NCI-H2029 treated with DMSO at 0.1 percent for 48 hours (cell line): ENCODE results near the gene TBX5.

Experiments used
- DNase-seq: peaks from one replicate; lab custom pipeline; 2025; lab: John Stamatoyannopoulos, UW

TBX5 gene

DNA sequence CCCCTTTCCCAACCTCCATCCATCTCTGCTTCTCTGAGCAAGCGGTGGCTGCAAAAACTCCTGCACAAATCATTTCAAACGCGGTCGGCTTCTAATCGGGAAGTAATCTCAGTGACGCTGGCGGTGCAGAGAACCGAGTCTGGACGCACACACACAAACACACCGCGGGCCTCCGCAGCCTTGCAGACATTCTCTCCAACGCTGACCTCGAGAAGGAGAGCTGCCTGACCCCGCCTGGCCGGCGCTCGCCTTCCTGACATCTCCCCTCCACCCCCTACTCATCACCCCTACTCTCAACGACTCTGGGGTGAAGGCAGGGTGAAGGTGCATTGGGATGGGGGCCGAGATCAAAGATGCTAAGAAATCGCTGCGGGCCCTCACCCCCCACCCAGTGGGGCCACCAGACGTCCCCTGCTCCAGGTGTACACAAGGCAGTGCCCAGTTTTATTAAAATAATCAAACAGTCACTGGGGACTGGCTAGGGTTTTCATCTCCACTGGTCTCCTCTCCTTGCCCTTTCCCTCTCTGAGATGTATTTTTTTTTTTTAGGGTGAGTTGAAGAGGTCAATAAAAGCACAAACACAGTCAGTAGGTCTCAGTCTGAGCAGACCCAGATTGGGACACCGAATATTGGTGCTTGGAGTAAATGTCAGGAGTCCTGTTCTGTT is 506 bp upstream of the TBX5 start:
- DNase-seq: no peak

DNA sequence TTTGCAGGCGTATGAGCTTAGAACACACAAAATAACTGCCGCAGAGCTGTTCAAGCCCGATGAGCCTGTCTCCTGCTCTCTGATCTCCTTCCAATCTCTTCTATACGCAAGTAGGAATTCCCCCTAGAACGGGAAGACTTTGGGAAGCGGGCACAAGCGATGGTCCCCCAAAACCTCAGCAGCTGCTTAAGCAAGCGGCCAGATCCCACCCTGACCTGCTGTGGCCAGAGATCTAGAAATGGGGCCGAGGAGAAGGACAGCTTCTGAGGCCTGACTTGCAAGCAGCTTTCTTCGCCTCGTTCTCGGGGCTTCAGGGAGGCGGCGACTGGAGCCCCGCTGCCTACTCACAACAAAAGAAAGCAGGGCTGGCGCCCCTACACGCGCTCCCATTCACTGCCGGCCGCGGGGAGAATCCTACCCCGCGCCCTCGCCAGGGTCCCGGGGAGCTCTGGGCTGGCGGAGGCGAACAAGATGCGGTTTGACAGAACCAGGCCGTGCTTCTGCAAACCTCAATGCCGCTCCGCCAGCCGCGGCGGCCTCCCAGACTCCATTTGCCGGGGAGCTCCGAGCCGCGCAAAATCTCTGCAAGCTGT is 922 bp downstream of the TBX5 start:
- DNase-seq: no peak

DNA sequence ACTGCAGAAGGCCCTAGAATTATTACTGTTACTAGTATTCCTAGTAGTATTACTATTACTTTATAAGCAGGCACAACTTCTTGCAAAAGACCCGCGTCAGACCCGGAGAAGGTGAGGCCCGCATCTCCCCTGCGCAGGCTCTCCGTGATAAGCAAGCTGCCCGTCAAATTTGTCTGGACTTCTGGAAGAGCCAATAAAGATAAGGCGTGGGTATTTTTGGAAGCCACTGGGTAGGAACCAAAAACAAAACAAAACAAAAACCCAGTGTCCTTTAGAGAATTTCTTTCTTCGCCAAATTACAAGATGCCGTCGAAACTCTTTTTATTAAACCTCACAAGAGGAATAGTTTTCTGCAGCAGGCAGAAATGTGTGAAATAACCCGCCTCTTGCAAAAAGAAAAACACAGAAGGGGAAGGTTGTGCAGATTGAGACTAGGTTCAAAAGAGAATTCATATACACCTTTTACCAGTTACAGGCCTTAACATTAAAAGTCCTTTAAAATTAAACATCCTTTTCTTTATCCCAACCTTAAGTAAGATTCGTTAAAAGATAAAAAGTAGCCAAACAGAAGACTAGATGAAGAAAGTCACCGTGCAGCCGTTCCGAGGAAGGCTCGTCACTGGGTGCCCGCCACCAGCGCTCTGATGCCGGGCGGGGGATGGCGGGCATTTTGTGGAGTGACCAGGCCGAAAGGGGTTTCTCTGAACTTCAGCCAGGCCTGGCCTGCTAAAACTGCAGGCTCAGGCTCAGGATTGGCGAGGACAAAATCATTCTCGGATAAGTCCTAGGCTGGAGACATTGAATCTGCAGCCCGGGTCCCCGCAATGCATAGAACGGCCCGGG is 1.6 kb downstream of the TBX5 start:
- no peak for DNase-seq

DNA sequence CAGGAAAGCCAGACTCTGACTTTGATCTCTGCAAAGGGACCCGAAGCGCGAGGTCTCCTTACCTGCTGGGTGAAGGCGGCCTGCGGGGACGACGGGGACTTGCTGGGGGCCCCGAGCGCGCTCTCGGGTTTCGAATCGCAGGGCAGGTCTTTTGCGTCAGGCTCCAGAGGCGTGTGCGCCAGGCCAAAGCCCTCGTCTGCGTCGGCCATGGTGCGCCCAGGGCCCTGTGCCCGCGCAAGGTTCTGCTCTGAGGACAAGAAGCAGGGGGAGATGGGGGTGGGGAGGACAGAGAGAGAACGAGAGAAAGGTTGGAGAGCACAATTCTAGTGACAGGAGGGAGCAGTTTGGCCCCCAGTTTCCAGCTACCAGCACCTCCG is 2.3 kb downstream of the TBX5 start:
- DNase-seq: no peak

DNA sequence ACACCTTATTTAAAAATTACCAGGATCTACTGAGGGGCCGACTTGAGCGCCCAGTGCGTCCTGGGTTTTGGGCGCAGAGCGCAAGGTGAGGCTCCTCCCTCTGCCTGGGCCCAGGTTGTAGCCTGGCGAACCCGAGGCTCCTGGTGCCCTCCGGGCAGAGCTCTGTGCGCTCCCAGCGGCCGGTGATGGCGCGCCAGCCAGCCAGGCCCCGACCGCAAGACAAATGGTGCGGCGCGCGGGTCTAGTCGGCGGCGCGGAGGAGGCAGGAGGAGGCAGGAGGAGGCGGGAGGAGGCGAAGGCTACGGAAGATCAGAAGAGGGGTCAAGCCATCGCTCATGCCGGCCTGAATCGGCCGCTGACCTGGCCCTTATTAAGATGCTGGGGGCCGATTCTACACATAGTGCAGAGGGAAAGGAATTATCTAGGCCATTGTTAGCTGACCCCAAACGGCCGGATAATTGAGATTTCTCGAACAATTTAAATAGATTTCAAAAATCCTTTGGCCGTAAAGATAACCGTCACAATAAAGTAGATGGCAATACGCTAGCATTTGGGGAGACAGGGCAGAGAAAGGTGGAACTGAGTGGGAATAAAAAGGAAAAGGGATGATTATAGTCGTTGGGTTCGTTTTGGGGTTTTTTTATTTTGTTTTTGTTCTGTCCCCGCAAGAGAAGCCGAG is 2.8 kb downstream of the TBX5 start:
- DNase-seq: no peak

DNA sequence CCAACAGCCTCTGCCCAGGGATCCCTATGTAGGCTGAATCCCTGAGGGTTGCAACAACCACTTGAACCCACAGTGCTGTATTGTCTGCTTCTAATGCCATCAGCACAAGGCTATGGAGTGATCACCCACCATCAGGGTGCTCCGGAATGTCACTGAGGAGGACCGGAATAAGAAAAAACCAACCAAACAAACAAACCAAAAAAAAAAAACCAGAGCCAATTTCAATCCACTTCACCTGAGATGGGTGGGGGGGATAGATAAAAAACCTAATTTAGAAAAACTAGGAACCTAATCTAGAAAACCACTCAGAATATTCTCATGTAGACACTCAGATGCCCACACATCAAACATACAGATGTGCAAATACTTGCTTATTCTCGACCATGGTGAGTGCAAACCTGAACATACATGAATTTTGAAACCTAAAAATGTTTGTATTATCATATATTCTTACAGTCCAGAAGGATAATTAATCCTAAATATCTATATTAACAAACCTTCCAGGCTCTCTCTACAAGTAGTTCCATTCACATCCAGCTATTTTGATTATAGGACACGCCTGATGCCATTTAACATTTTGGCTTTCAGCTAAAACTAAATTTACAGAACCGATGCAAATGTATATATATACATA is 3.7 kb downstream of the TBX5 start:
- no peak for DNase-seq

DNA sequence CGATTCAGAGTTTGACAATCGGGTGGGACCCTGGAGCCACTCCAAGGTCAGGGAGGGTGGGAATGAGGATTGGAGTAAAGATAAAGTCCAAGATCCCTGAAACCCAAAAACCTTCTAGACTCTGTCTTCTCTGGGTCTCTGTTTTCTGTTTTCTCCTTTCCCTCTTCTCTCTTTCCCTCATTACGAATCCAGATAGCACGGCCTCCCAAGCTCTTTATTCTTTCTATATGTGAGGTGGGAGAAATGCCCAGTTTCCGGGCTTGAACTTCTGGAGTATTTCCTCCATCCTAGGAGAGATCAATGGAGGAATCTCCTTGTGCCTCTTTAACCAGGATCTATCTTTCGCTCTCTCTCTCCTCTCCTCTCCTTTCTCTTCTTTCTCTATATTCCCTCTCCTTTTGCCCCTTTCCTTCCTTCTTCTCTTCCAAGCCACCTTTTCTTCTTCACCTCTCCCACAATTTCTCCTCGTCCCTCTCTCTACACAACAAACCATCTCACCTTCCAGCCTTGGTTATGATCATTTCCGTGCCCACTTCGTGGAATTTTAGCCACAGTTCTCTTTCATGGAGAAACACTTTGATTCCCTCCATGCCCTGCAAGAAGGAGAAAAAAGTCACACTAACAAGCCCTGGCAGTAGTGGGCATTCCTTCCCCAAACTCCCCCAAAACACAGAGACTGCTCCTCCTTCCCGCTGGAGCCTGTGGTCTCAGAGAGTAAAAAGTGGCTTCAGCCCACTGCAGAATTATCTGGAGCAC is 4.4 kb downstream of the TBX5 start:
- DNase-seq: no peak

DNA sequence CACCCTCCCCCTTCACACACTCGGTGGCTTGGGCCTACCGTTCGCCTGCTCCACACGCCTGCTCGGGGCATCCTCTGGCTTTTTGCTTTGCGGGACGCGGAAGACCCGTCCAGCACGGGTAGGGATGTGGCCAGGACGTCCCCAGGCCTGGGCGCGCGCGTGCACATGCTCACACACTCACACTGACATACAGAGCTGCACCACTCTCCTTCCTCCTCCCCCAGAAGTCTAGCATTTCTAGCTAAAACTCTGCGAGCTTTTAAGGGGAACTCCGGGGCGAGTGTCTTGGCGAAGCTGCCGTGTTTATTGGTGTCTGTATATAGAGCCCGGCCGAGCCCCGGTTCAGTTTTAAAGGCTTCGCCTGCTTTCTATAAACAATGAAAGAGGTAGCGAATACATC is 5.0 kb downstream of the TBX5 start:
- DNase-seq: no peak

DNA sequence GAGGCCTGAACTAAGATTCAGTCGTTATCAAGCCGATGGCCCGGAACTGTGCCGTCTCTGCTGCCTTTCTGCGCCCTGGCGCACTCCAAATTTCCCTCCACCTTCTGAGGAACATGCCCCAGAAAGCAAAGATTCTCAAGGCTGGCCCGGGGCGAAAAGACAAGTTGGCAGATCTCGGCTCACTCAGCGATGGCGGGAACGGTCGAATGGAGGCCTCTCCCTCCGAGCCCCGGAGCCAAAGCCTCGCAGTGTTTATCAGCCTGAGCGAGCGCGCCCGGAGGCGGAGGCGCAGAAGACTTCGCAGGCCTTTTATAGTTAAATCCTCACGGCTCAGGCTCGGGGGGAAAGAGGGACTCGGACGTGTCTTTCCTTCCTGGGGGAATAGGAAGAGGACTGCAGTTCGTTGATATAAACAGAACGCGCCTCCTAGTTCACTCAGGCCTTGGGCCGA is 5.6 kb downstream of the TBX5 start:
- DNase-seq: no peak

DNA sequence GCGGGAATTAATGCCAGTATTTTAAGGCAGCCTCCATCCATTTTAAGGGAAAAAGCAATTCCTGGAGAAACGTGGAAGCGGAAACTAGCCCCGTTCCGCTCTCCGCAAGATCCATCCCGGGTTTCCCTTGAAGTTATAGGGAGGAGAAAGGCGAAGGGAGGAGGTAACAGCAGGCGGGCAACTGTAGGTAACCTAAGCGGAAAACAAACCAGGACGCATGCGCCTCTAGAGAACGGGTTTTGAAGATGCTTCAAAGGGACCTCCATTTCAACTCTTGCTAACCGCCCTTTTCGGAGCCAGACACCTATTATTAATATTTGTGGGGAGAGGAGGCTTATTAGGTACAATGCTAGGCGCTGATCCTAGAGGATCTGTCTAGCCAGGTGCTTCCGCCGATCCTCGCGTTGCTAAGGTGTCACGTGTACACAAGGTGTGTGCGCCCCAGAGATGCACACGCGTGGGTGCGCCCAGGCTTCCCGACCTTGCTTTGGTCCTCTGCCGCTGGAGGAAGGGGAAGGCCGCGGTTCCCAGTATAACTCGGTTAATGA is 6.2 kb downstream of the TBX5 start:
- no peak for DNase-seq

DNA sequence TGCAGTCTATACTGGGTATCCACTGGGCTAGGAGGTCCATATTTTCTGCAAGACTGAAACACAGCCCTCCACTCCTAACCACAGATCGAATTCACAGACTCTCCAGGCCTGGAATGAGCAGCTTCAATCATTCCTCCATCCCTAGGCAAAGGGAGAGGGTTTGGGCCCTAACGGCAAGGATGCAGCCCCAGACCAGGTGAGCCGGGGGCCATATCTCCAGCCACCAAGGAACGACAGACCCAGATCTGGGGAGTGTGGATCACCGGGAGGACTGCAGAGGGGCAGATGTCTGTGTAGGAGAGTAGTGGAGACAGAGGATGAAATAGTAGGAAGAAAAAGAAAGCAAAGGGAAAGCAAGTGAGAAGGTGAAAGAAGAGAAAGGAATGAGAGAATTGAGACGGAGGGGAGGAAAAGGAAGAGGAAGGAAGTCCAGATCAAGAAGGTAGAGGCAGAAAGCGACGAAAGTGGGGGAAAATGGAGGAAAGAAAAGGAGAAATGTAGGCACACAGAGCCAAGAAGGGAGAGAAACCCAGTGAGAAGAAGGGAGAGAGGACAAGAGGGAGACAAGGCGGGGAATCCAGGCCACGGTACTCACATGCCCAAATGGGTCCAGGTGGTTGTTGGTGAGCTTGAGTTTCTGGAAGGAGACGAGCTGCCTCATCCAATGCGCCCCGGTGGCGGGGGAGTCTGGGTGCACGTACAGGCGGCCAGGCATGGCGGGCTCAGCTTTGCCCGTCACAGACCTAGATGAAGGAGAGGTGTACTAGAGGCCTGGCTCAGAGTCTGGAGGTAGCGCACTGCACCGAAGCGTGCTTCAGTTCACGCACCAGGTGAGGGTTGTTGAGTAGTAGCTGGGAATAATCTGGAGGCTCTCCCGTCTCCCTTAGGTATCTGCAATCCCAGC is 7.7 kb downstream of the TBX5 start:
- no peak for DNase-seq

DNA sequence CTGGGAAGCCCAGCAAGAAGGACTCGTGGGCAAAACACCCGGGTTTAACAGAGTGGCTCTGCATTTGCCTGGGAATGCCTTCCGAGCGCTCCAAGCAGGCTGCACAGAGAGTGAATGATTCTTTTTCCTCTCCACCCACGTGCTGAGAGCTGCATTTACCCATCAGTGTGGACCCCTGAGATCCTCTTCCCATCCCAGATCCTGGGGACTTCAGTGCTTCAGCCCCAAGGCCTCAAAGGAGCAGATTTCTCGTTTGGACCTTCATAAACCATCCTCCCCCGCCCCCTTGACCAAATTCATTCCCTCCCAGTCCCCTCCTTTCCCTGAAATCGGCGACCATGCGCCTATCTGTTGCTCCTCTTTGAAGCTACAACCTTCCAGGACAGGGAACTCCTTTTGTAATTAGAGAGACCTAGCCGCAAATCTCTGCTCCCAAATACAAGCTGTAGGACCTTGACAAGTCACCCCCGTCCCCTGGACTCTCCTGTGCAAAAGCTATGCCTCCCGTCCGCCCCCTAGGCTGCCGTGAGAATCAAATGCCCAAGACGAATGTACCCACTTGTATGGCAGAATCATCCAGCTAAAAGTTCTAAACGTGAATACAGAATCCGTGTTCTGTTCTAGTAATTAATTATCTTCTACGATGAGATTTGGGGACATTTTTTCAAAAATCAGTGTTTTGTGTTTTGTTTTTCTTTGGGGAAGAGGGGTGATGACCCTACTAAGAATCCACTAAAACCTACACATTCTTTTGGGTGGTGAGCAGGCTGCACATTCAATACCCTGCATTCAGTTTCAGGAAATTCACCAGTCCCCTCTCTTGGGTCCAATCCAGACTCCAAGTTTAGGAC is 8.8 kb downstream of the TBX5 start:
- no peak for DNase-seq

DNA sequence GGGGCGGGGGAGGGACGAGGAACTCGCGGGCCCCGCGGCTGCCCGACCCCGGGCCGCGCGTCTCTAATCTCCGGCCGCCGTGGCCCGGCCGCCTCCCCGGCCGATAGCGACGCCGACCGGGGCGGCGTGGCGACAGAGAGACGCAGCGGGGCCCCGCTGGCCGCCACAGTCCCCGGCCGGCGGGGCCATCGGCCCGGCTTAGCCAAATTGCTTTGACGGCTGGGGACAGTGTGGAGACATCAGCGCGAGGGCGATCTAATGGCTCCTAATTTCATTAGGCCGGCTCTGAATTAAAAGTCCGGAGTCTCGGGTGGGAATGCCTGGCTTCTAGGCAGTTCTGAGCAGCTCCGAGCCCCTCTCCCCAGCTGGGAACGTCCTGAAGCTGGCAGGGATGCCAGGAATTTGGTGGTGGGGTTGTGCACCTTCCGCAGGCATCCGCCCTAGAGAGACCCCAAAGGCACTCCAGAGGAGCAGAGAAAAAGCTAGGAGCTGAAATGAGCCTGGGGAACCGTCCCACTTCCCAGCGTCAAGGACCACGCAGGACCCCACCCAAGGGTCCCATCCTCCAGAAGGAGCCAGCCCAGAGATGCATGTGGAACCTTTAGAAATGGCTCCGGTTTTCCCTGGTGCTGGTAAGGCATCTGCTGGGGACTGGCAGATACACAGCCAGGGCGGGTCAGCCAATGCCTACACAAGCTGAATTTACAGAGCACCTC is 9.6 kb downstream of the TBX5 start:
- DNase-seq: no peak

DNA sequence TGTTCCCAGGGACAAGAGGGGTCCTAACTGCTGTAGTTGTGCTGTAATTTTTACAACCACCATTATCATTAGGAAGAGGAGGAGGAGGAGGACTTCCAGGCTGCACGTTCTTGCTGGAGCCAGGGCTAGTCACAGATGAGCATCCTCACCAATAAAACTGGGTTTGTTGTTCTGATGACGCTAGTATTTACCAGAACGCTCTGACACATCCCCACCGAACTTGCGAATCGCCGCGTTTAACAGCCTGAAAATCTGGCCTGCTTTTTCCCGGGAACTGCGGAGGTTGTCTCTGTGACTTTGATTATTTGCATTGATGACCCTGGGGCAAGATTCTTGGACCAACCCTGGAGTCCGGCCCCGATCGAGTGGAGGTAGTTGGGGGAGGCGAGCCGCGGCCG is 10.2 kb downstream of the TBX5 start:
- no peak for DNase-seq

DNA sequence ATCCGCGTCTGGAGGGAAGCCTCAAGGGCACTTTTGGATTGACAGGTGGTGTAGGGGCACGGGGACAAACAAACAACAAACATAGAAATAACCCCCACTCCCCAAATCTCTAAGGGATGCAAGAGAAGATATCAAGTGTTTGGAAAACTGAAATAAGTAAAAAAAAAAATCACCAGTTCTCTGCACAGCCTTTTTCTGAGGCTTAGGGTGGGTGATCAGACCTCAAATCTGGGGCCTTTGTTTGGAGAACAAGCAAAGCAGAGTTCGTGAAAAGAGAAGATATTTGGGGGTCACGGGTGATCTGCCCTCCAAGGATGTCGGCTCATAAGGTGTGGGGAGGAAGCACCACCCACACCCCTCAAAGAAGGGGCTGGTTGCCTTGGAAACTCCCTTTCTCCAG is 10.7 kb downstream of the TBX5 start:
- DNase-seq: no peak

DNA sequence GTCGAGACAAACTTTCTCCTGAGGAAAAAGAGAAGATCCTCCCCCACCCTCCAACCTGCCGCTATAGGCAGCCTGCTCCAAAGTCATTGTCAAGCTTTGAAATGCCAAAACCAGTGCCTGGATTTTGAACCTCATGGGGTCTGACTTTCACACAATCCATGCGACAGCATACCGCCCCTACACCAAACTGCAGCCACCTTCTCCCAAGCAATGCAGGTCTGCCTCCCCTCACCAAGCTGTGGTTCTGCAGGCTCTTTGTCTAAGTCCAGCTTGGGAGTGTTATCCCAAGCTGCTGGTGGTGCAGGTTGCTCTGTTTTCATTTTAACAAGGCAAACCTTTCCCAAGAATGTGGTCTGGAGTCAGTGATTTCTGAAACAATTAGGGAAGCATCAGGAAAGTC is 12.4 kb downstream of the TBX5 start:
- DNase-seq: no peak

DNA sequence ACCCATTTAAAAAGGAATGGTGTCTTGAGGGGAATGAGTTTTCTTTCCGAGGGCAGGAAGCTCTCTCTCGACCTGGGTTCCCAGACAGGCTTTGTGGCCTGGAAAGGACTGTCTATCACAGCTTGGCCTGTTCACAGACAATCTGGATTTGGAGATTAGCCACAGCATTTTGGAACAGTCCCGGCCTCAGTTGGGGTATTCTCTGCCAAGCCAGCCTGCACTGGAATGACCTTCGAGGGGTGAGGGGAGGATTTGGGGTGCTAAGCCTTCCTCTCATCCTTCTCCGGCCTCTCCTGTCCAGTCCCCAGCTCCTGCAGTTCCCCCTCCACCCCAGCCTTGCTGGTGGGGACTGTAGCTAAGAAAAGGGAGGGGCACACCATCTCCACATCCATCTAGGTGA is 13.0 kb downstream of the TBX5 start:
- no peak for DNase-seq

DNA sequence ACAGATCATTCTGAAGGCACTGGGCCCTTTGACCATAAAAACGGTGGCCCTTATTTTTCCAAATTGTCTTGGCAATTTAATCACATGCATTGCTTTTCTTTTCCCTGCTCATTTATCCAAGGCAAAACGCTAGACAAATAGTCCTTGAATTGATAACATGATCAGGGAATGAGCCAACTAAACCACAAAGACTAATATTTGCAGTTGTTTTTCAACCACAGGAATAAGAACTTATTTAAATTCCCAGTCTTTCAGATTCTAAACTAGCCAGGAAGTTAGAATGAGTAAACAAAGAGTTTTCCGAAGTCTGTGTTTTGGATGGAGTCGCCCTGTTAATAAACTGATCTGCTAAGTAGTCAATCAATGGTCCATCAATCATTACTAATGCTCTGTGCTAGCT is 14.9 kb downstream of the TBX5 start:
- no peak for DNase-seq

DNA sequence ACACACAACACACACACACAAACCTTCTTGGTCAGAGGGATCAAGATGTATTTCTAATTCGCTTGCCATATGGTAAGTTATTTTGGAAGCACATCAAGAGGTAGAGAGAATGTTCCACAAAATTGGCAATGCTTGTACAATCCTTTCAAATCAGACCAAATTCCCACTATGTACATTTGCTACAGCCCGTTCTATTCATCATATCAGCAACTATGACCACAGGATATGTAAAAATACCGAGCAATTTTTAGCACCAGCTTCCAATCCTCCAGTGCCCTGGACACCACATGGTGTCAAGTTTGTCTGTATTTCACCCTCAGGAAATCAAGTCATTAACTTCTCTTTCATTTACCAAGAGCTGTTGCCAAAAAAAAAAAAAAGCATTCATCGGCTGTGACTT is 21.2 kb downstream of the TBX5 start:
- DNase-seq: no peak
